T-helper 22 cell (primary cell): ENCODE data around the gene TMBIM1.

Source experiments
- DNase-seq: peaks from one replicate; pipeline ENCODE4 v3.0.0-alpha.2; 2020; ENCODE audit warnings: low read depth

The TMBIM1 gene

GRCh38 chr2:218257390-218257981, 34.8 kb downstream of the TMBIM1 start:
- peak; percentile 18 for DNase-seq

- DNase-seq, result no peak
These were observed 35.5 kb downstream of the TMBIM1 start for GRCh38 chr2:218256612-218257350.

- DNase-seq, result no peak
These were observed 36.9 kb downstream of the TMBIM1 start for GRCh38 chr2:218255446-218255845.

GRCh38 chr2:218253232-218253625, 39.1 kb downstream of the TMBIM1 start:
- no peak for DNase-seq

- DNase-seq, result no peak
These were observed 39.6 kb downstream of the TMBIM1 start for GRCh38 chr2:218252509-218253231.

- no peak for DNase-seq
These were observed 42.6 kb downstream of the TMBIM1 start for GRCh38 chr2:218249691-218250090.

- DNase-seq, result no peak
These were observed 47.1 kb downstream of the TMBIM1 start for GRCh38 chr2:218245214-218245613.

- DNase-seq, result no peak
These were observed 47.6 kb downstream of the TMBIM1 start for GRCh38 chr2:218244665-218245064.

GRCh38 chr2:218244204-218244603, 48.1 kb downstream of the TMBIM1 start:
- no peak for DNase-seq

- DNase-seq, result no peak
These were observed 53.4 kb downstream of the TMBIM1 start for GRCh38 chr2:218238887-218239286.

- no peak for DNase-seq
These were observed 55.5 kb downstream of the TMBIM1 start for GRCh38 chr2:218236829-218237228.

GRCh38 chr2:218235017-218235416, 57.3 kb downstream of the TMBIM1 start:
- DNase-seq, result no peak

GRCh38 chr2:218234521-218234920, 57.8 kb downstream of the TMBIM1 start:
- DNase-seq, result no peak

GRCh38 chr2:218233543-218233942, 58.8 kb downstream of the TMBIM1 start:
- no peak for DNase-seq

GRCh38 chr2:218230882-218231281, 61.4 kb downstream of the TMBIM1 start:
- no peak for DNase-seq

- DNase-seq, result no peak
These were observed 62.5 kb downstream of the TMBIM1 start for GRCh38 chr2:218229851-218230250.

- peak; percentile 30 for DNase-seq
These were observed 63.1 kb downstream of the TMBIM1 start for GRCh38 chr2:218229239-218229638.

GRCh38 chr2:218228366-218229090, 63.8 kb downstream of the TMBIM1 start:
- no peak for DNase-seq

- DNase-seq, result no peak
These were observed 65.4 kb downstream of the TMBIM1 start for GRCh38 chr2:218226903-218227302.
